HFFc6 (cell line): ENCODE results near the gene MS4A18. TPM values are rescaled to one million over a fixed set of nuclear protein-coding genes. Genes with fewer than 3 reads are reported as not detected.
"Not testable (repeated sequence)": the region's sequence is repeated elsewhere in the genome, so short reads cannot be mapped to it uniquely, and the experiment has no call there.

ENCODE experiments used
- DNase-seq: peaks from one replicate; pipeline ENCODE4 v3.0.0-alpha.2; 2018
- H3K27ac Mint-ChIP-seq: 2 replicates; pipeline ENCODE4 v1.8.0; 2020; ENCODE audit warnings: mild to moderate bottlenecking, mixed read lengths
- H3K27me3 Mint-ChIP-seq: 2 replicates; pipeline ENCODE4 v1.8.0; 2021; ENCODE audit warnings: mild to moderate bottlenecking, moderate library complexity, mixed read lengths; ENCODE audit not compliant: insufficient read depth
- H3K36me3 Mint-ChIP-seq: 2 replicates; pipeline ENCODE4 v1.8.0; 2021; ENCODE audit warnings: low read depth, mixed read lengths
- H3K4me1 Mint-ChIP-seq: 2 replicates; pipeline ENCODE4 v1.8.0; 2020; ENCODE audit warnings: low read depth, mixed read lengths
- H3K4me3 Mint-ChIP-seq: 2 replicates; pipeline ENCODE4 v1.8.0; 2020; ENCODE audit warnings: mild to moderate bottlenecking, moderate library complexity, mixed read lengths
- H3K9me3 Mint-ChIP-seq: 2 replicates; pipeline ENCODE4 v1.8.0; 2020; ENCODE audit warnings: mild to moderate bottlenecking, mixed read lengths
- CTCF ChIP-seq: fragments of 200-600 bp; sonication (generic); IDR thresholded peaks from 2 replicates; pipeline ENCODE4 v1.5.0; 2021; ENCODE audit warnings: antibody characterized with exemption, mild to moderate bottlenecking
- long read RNA-seq: library from polyadenylated mRNA; unstranded; transcript quantifications from one replicate; pipeline ENCODE4 v2.0.0, GENCODE V29; 2019
- total RNA-seq, 6 experiments: library from RNA; stranded (reverse); fragmentation: NEBNext Ultra II Directional; extraction: Animal tissue kit (Norgen Biotek cat#: 25700); gene quantifications; 2 replicates in 1 of 6; 3 replicates in 5 of 6; pipeline ENCODE4 v1.2.3, GENCODE V29; 2021

MS4A18 gene
- total RNA-seq, result not detected
- long read RNA-seq, result 0 reads

- DNase-seq, result no peak
- H3K36me3 Mint-ChIP-seq, result no peaks in the 10 kb centered on the region
- no peak within 1 kb of the TSS for H3K4me3 Mint-ChIP-seq
- no peaks in the 10 kb centered on the region for H3K4me1 Mint-ChIP-seq
- H3K27ac Mint-ChIP-seq, result no peak within 1 kb of the TSS
- H3K9me3 Mint-ChIP-seq, result no peaks in the 10 kb centered on the region
- no peak for TF ChIP-seq CTCF
- peaks cover 7% of the 10 kb centered on the region for H3K27me3 Mint-ChIP-seq
These were observed at the start of gene MS4A18 for GRCh38 chr11:60724420-60724819. Gene MS4A18, plus strand, starts transcription at chr11:60724720.

GRCh38 chr11:60678231-60678630 is 46.3 kb upstream of the MS4A18 start:
- H3K4me3 Mint-ChIP-seq, DNase-seq, H3K27ac Mint-ChIP-seq, H3K27me3 Mint-ChIP-seq, H3K36me3 Mint-ChIP-seq, H3K4me1 Mint-ChIP-seq: not testable (repeated sequence)
- peaks cover 48% of the 10 kb centered on the region for H3K9me3 Mint-ChIP-seq

GRCh38 chr11:60679879-60680278 is 44.6 kb upstream of the MS4A18 start:
- Mint-ChIP-seq H3K9me3 (peaks cover 43% of the 10 kb centered on the region), H3K36me3 (0 out of 2 replicates have a peak, but pooled peaks cover 4% of the 10 kb centered on the region), H3K4me1 (no peaks in the 10 kb centered on the region), H3K4me3 (no peak overlapping the region), H3K27me3 (no peaks in the 10 kb centered on the region), H3K27ac (no peak overlapping the region)
- DNase-seq, result no peak
- TF ChIP-seq CTCF, result no peak

GRCh38 chr11:60680455-60681119 is 43.9 kb upstream of the MS4A18 start:
- Mint-ChIP-seq H3K36me3 (0 out of 2 replicates have a peak, but pooled peaks cover 4% of the 10 kb centered on the region), H3K4me3 (no peak overlapping the region), H3K9me3 (peaks cover 43% of the 10 kb centered on the region), H3K4me1 (no peaks in the 10 kb centered on the region), H3K27ac (no peak overlapping the region), H3K27me3 (no peaks in the 10 kb centered on the region)
- DNase-seq, result no peak
- no peak for TF ChIP-seq CTCF

GRCh38 chr11:60684541-60684848 is 40.0 kb upstream of the MS4A18 start:
- DNase-seq, H3K27me3 Mint-ChIP-seq, H3K27ac Mint-ChIP-seq, H3K4me1 Mint-ChIP-seq, H3K36me3 Mint-ChIP-seq, H3K4me3 Mint-ChIP-seq: not testable (repeated sequence)
- H3K9me3 Mint-ChIP-seq, result peaks cover 13% of the 10 kb centered on the region; the same call in 1 of the 2 replicates

- H3K27ac Mint-ChIP-seq, result no peak overlapping the region
- no peaks in the 10 kb centered on the region for H3K27me3 Mint-ChIP-seq
- no peak for TF ChIP-seq CTCF
- H3K4me1 Mint-ChIP-seq, result no peaks in the 10 kb centered on the region
- no peak overlapping the region for H3K4me3 Mint-ChIP-seq
- no peaks in the 10 kb centered on the region for H3K36me3 Mint-ChIP-seq
- peaks cover 3% of the 10 kb centered on the region; the same call in 1 of the 2 replicates for H3K9me3 Mint-ChIP-seq
- DNase-seq, result no peak
These were observed 32.9 kb upstream of the MS4A18 start for GRCh38 chr11:60691661-60692060.
